HepG2 (cell line): ENCODE results near the gene ZCCHC18. TPM values are rescaled to one million over a fixed set of nuclear protein-coding genes. Genes with fewer than 3 reads are reported as not detected.

Experiments used
- ATAC-seq: fragments of 200-7000 bp; cut with Tn5 transposase; 3 replicates; pipeline ENCODE4 v1.9.1; 2020; ENCODE audit warnings: mild to moderate bottlenecking, moderate library complexity
- BruUV-seq: library from RNA; stranded (reverse); fragments of 400-500 nt; replicated peaks from 2 replicates; lab custom pipeline; 2021; lab: Mats Ljungman, UMichigan
- CTCF ChIA-PET: fragments of 300-600 bp; formaldehyde crosslinking; extraction: SDS; loops from one replicate; lab custom pipeline; 2021; ENCODE audit warnings: low total read pairs, inconsistent platforms, low intra/inter-chr PET ratio; lab: Yijun Ruan, JAX
- POLR2A ChIA-PET: fragments of 350-600 bp; sonication (Branson Sonifier 250); formaldehyde crosslinking; loops from one replicate; lab custom pipeline; 2020; ENCODE audit warnings: antibody characterized with exemption, inconsistent platforms; lab: Yijun Ruan, JAX
- DNase-seq: peaks from one replicate; pipeline ENCODE4 v3.0.0-alpha.2; 2015; ENCODE audit warnings: low spot score
- FAIRE-seq: peaks from 3 replicates; lab custom pipeline; 2011; peaks lifted over from hg19 to GRCh38; lab: Jason Lieb, UNC
- H2AFZ ChIP-seq: one replicate; pipeline ENCODE4 v1.6.1; 2011; ENCODE audit warnings: low read length, inconsistent platforms
- H3K27ac ChIP-seq: fragments of 300-600 bp; 3 replicates; pipeline ENCODE4 v1.8.0; 2011; ENCODE audit warnings: mixed run types, mild to moderate bottlenecking, mixed read lengths, low read length, inconsistent platforms; ENCODE audit not compliant: insufficient read depth; ENCODE audit errors: extremely low read length
- H3K27me3 ChIP-seq, 2 experiments: fragments of 200-600 bp in 1 of 2; 2 replicates in 1 of 2; 3 replicates in 1 of 2; pipeline versions ENCODE4 v1.6.0 to v1.8.0; 2011; ENCODE audit warnings: low read length in 2 of 2, mild to moderate bottlenecking in 2 of 2, moderate library complexity in 2 of 2, inconsistent platforms in 1 of 2; ENCODE audit not compliant: insufficient read depth in 2 of 2, control insufficient read depth in 1 of 2
- H3K36me3 ChIP-seq, 2 experiments: fragments of 200-600 bp in 1 of 2; replicated peaks in 1 of 2; 2 replicates in 1 of 2; 3 replicates in 1 of 2; pipeline versions ENCODE4 v1.5.1 to v1.8.0; 2011; ENCODE audit warnings: low read length in 2 of 2, inconsistent platforms in 1 of 2; ENCODE audit not compliant: insufficient read depth in 2 of 2, control insufficient read depth in 1 of 2
- H3K4me1 ChIP-seq: 2 replicates; pipeline ENCODE4 v1.5.1; 2012; ENCODE audit warnings: low read length, inconsistent platforms; ENCODE audit not compliant: insufficient read depth
- H3K4me2 ChIP-seq: 2 replicates; pipeline ENCODE4 v1.6.0; 2011; ENCODE audit warnings: low read depth, low read length, inconsistent platforms
- H3K4me3 ChIP-seq, 3 experiments: fragments of 200-600 bp in 1 of 3; sonication (generic), shearing (Covaris generic) in 1 of 3; replicated peaks in 1 of 3; 2 replicates each; pipeline ENCODE4 v1.5.1; 2011 to 2016; ENCODE audit warnings: low read length in 3 of 3, inconsistent platforms in 2 of 3, low read depth in 2 of 3, mild to moderate bottlenecking in 2 of 3, control low read depth in 1 of 3, mixed read lengths in 1 of 3; ENCODE audit not compliant: insufficient read depth in 1 of 3
- H3K79me2 ChIP-seq: one replicate; pipeline ENCODE4 v1.6.1; 2011; ENCODE audit warnings: low read length, inconsistent platforms; ENCODE audit not compliant: insufficient read depth
- H3K9ac ChIP-seq: 2 replicates; pipeline ENCODE4 v1.6.0; 2011; ENCODE audit warnings: mild to moderate bottlenecking, low read depth, low read length, inconsistent platforms; ENCODE audit not compliant: insufficient read depth
- H3K9me3 ChIP-seq: 2 replicates; pipeline ENCODE4 v1.5.1; 2012; ENCODE audit warnings: mild to moderate bottlenecking, low read length
- H4K20me1 ChIP-seq: 2 replicates; pipeline ENCODE4 v1.6.0; 2011; ENCODE audit warnings: inconsistent platforms, mild to moderate bottlenecking, low read length, moderate library complexity; ENCODE audit not compliant: insufficient read depth
- AGO1 ChIP-seq: fragments of 200-400 bp; formaldehyde crosslinking; IDR thresholded peaks from 2 replicates; pipeline ENCODE4 v1.6.1; 2017; ENCODE audit warnings: mild to moderate bottlenecking, low read depth, low read length, moderate library complexity; ENCODE audit not compliant: poor library complexity, severe bottlenecking
- GMEB1 ChIP-seq: sonication (generic); formaldehyde crosslinking; IDR thresholded peaks from 2 replicates; pipeline ENCODE4 v1.5.1; 2020; ENCODE audit warnings: missing genetic modification reagents, mild to moderate bottlenecking, borderline replicate concordance
- IRF2 ChIP-seq: IDR thresholded peaks from 2 replicates; pipeline ENCODE4 v1.6.1; 2018; ENCODE audit warnings: missing genetic modification reagents, missing compliant biosample characterization
- ISL2 ChIP-seq: sonication (generic); formaldehyde crosslinking; IDR thresholded peaks from 2 replicates; pipeline ENCODE4 v1.5.0; 2020; ENCODE audit warnings: missing genetic modification reagents
- KAT7 ChIP-seq: IDR thresholded peaks from 2 replicates; pipeline ENCODE4 v1.6.1; 2018; ENCODE audit warnings: borderline replicate concordance, missing compliant biosample characterization
- RFX1 ChIP-seq: fragments of 450-650 bp; IDR thresholded peaks from 2 replicates; pipeline ENCODE4 v1.6.1; 2017
- ZBTB3 ChIP-seq: sonication (generic); formaldehyde crosslinking; IDR thresholded peaks from 2 replicates; pipeline ENCODE4 v1.4.0; 2020; ENCODE audit warnings: low read depth, mild to moderate bottlenecking, moderate library complexity, missing genetic modification reagents, borderline replicate concordance
- ZMYM4 ChIP-seq: sonication (generic); formaldehyde crosslinking; IDR thresholded peaks from 2 replicates; pipeline ENCODE4 v1.8.1; 2023; ENCODE audit warnings: mild to moderate bottlenecking, missing genetic modification reagents
- ZNF136 ChIP-seq: sonication (generic); formaldehyde crosslinking; IDR thresholded peaks from 2 replicates; pipeline ENCODE4 v1.8.1; 2022; ENCODE audit warnings: low read depth, mild to moderate bottlenecking, moderate library complexity, missing genetic modification reagents
- ZNF460 ChIP-seq: sonication (generic); formaldehyde crosslinking; IDR thresholded peaks from 2 replicates; pipeline ENCODE4 v1.5.1; 2020; ENCODE audit warnings: missing genetic modification reagents, mild to moderate bottlenecking, borderline replicate concordance
- ZNF761 ChIP-seq: sonication (generic); formaldehyde crosslinking; conservative IDR thresholded peaks from 2 replicates; pipeline ENCODE4 v1.4.0; 2020; ENCODE audit warnings: mild to moderate bottlenecking, missing genetic modification reagents
- WGBS: methylation state at CpG from one replicate; pipeline ENCODE4 v1.1.6; 2017; ENCODE audit warnings: low lambda C conversion rate; 5-methylcytosine and 5-hydroxymethylcytosine counted together
- in situ Hi-C: cut with HindIII; loops from 2 replicates; pipeline ENCODE4 v1.10.0; 2017; ENCODE audit warnings: low pct_unique_long_range_greater_than_20kb; ENCODE audit not compliant: extremely low pct_ligation_motif_present
- intact Hi-C: fragments of 100-400 bp; cut with micrococcal nuclease; formaldehyde crosslinking; loops from one replicate; pipeline ENCODE4 v1.10.0; 2022; ENCODE audit not compliant: unreplicated experiment
- polyA plus RNA-seq, 8 experiments: library from polyadenylated mRNA; depleted of rRNA in 3 of 8; stranded (reverse) in 7 of 8; unstranded in 1 of 8; fragments of >200 nt; fragmentation: Illumina TruSeq in 4 of 8; extraction: Trizol in 4 of 8; gene quantifications; 2 replicates each; pipeline versions ENCODE4 v1.2.1 to v1.2.3, GENCODE V29; 2011 to 2016; ENCODE audit warnings: low read depth in 4 of 8, missing spikeins in 1 of 8, mixed read lengths in 1 of 8; ENCODE audit not compliant: insufficient read depth in 1 of 8
- total RNA-seq, 5 experiments: library from RNA; depleted of rRNA; stranded (reverse); fragments of >200 nt; fragmentation: Illumina TruSeq; extraction: Trizol; gene quantifications; 2 replicates each; pipeline ENCODE4 v1.2.3, GENCODE V29; 2016; ENCODE audit warnings: low read depth in 1 of 5
- TF ChIP-seq, protein P1 (sequence below): sonication (generic); formaldehyde crosslinking; IDR thresholded peaks from 2 replicates; pipeline ENCODE4 v1.4.0; 2020; ENCODE audit warnings: missing genetic modification reagents, borderline replicate concordance
- TF ChIP-seq, protein P2 (sequence below): sonication (generic); formaldehyde crosslinking; IDR thresholded peaks from 2 replicates; pipeline ENCODE4 v1.9.0; 2021; ENCODE audit warnings: missing genetic modification reagents, mild to moderate bottlenecking, borderline replicate concordance

The ZCCHC18 gene
- total and polyA plus RNA-seq, 2 of the 13 experiments (the other 11 are each of a cell fraction or from before 2014, with no cell fraction given): 0.18 to 0.33 TPM

GRCh38 chrX:104130808-104131207, 18.5 kb downstream of the ZCCHC18 start:
- no TSS peak for BruUV-seq
- intact Hi-C loops: no loop called here

GRCh38 chrX:104134583-104135261, 22.4 kb downstream of the ZCCHC18 start:
- Histone ChIP-seq H3K79me2 (no peaks in the 10 kb centered on the region), H4K20me1 (no peaks in the 10 kb centered on the region), H3K9ac (no peak overlapping the region), H3K36me3 (no peaks in the 10 kb centered on the region), H3K4me2 (no peak overlapping the region), H3K27ac (no peak overlapping the region), H3K4me1 (no peaks in the 10 kb centered on the region), H3K4me3 (no peak overlapping the region), H2AFZ (no peak overlapping the region), H3K27me3 (no peaks in the 10 kb centered on the region), H3K9me3 (no peaks in the 10 kb centered on the region)
- ATAC-seq (no peak), DNase-seq (no peak), FAIRE-seq (no peak)
- ChIA-PET CTCF (no interaction called here), POLR2A (no interaction called here)
- BruUV-seq: no TSS peak
- in situ Hi-C loops: no loop called here
- 92% methylated on average over 5 of the region's 5 CpGs for WGBS
- intact Hi-C loops: no loop called here
- TF ChIP-seq, protein P1, sequence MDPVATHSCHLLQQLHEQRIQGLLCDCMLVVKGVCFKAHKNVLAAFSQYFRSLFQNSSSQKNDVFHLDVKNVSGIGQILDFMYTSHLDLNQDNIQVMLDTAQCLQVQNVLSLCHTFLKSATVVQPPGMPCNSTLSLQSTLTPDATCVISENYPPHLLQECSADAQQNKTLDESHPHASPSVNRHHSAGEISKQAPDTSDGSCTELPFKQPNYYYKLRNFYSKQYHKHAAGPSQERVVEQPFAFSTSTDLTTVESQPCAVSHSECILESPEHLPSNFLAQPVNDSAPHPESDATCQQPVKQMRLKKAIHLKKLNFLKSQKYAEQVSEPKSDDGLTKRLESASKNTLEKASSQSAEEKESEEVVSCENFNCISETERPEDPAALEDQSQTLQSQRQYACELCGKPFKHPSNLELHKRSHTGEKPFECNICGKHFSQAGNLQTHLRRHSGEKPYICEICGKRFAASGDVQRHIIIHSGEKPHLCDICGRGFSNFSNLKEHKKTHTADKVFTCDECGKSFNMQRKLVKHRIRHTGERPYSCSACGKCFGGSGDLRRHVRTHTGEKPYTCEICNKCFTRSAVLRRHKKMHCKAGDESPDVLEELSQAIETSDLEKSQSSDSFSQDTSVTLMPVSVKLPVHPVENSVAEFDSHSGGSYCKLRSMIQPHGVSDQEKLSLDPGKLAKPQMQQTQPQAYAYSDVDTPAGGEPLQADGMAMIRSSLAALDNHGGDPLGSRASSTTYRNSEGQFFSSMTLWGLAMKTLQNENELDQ (CRISPR knock-in tag): no peak
- TF ChIP-seq ZNF761 (CRISPR knock-in tag): no peak
- TF ChIP-seq ZNF460: no peak
- TF ChIP-seq ZMYM4 (CRISPR knock-in tag): no peak
- TF ChIP-seq ZNF136: no peak
- no peak for TF ChIP-seq AGO1
- no peak for TF ChIP-seq KAT7 (CRISPR knock-in tag)
- TF ChIP-seq, protein P2, sequence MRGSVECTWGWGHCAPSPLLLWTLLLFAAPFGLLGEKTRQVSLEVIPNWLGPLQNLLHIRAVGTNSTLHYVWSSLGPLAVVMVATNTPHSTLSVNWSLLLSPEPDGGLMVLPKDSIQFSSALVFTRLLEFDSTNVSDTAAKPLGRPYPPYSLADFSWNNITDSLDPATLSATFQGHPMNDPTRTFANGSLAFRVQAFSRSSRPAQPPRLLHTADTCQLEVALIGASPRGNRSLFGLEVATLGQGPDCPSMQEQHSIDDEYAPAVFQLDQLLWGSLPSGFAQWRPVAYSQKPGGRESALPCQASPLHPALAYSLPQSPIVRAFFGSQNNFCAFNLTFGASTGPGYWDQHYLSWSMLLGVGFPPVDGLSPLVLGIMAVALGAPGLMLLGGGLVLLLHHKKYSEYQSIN (CRISPR knock-in tag): no peak
- no peak for TF ChIP-seq ZBTB3
- no peak for TF ChIP-seq IRF2
- no peak for TF ChIP-seq GMEB1 (CRISPR knock-in tag)

More at GRCh38 chrX:104130808-104131207, 18.5 kb downstream of the ZCCHC18 start:
- Histone ChIP-seq H4K20me1 (no peaks in the 10 kb centered on the region), H3K4me2 (no peak overlapping the region), H2AFZ (no peak overlapping the region), H3K36me3 (no peaks in the 10 kb centered on the region), H3K9ac (no peak overlapping the region), H3K79me2 (no peaks in the 10 kb centered on the region), H3K4me3 (no peak overlapping the region), H3K4me1 (no peaks in the 10 kb centered on the region), H3K27me3 (no peaks in the 10 kb centered on the region), H3K27ac (no peak overlapping the region), H3K9me3 (no peaks in the 10 kb centered on the region)
- 100% methylated on average over 3 of the region's 6 CpGs for WGBS
- ATAC-seq (no peak), DNase-seq (no peak), FAIRE-seq (no peak)
- TF ChIP-seq ISL2 (CRISPR knock-in tag) (no peak), RFX1 (no peak)
- ChIA-PET POLR2A (no interaction called here), CTCF (no interaction called here)
- in situ Hi-C loops: no loop called here
